Fibroblast of lung (primary cell): ENCODE data around the gene TOGARAM2. TPM values are rescaled to one million over a fixed set of nuclear protein-coding genes. Genes with fewer than 3 reads are reported as not detected.

Experiments used
- DNase-seq, 2 donors: peaks; one replicate each; pipeline versions ENCODE4 v3.0.0 to v3.0.0-alpha.2; 2010; ENCODE audit warnings: low read depth in 2 of 2
- H2AFZ ChIP-seq: 2 replicates; pipeline ENCODE4 v1.5.1; 2012; ENCODE audit warnings: low read length, control low read depth, inconsistent platforms
- H3K27ac ChIP-seq: 2 replicates; pipeline ENCODE4 v1.5.1; 2011; ENCODE audit warnings: low read length, control low read depth; ENCODE audit not compliant: insufficient read depth
- H3K27me3 ChIP-seq: 2 replicates; pipeline ENCODE4 v1.5.1; 2011; ENCODE audit warnings: mild to moderate bottlenecking, low read length; ENCODE audit not compliant: control insufficient read depth, insufficient read depth
- H3K36me3 ChIP-seq: 2 replicates; pipeline ENCODE4 v1.5.1; 2011; ENCODE audit warnings: low read length; ENCODE audit not compliant: control insufficient read depth, insufficient read depth
- H3K4me1 ChIP-seq: 2 replicates; pipeline ENCODE4 v1.5.1; 2011; ENCODE audit warnings: low read length; ENCODE audit not compliant: control insufficient read depth, insufficient read depth; ENCODE audit errors: extremely low read depth
- H3K4me2 ChIP-seq: 2 replicates; pipeline ENCODE4 v1.5.1; 2011; ENCODE audit warnings: low read length, control low read depth; ENCODE audit not compliant: insufficient read depth; ENCODE audit errors: extremely low read depth
- H3K4me3 ChIP-seq, 4 experiments: fragments of 200-600 bp in 1 of 4; sonication (generic) in 1 of 4; replicated peaks in 1 of 4; 2 replicates each; pipeline ENCODE4 v1.5.1; 2011 to 2016; ENCODE audit warnings: low read length in 4 of 4, low read depth in 3 of 4, mild to moderate bottlenecking in 3 of 4, control low read depth in 2 of 4, inconsistent platforms in 1 of 4, mixed read lengths in 1 of 4; ENCODE audit not compliant: insufficient read depth in 1 of 4; ENCODE audit errors: control extremely low read depth in 1 of 4
- H3K79me2 ChIP-seq: 2 replicates; pipeline ENCODE4 v1.5.1; 2012; ENCODE audit warnings: mild to moderate bottlenecking, low read length, inconsistent platforms; ENCODE audit not compliant: control insufficient read depth, insufficient read depth
- H3K9ac ChIP-seq: 2 replicates; pipeline ENCODE4 v1.5.1; 2011; ENCODE audit warnings: mild to moderate bottlenecking, low read length, control low read depth; ENCODE audit not compliant: insufficient read depth
- H3K9me3 ChIP-seq: 2 replicates; pipeline ENCODE4 v1.5.1; 2012; ENCODE audit warnings: low read depth, low read length; ENCODE audit not compliant: control insufficient read depth, insufficient read depth
- H4K20me1 ChIP-seq: 2 replicates; pipeline ENCODE4 v1.5.1; 2011; ENCODE audit warnings: low read length; ENCODE audit not compliant: control insufficient read depth, insufficient read depth; ENCODE audit errors: extremely low read depth
- CTCF ChIP-seq, 2 donors: IDR thresholded peaks in 1 of 2; conservative IDR thresholded peaks in 1 of 2; 1 replicate in 1 of 2; 2 replicates in 1 of 2; pipeline ENCODE4 v1.5.1; 2011 to 2012; ENCODE audit warnings: low read length in 2 of 2, control low read depth in 1 of 2, inconsistent platforms in 1 of 2, low read depth in 1 of 2, mild to moderate bottlenecking in 1 of 2
- EZH2 ChIP-seq: IDR thresholded peaks from 2 replicates; pipeline ENCODE4 v1.5.1; 2012; ENCODE audit warnings: low read length, control low read depth, mild to moderate bottlenecking; ENCODE audit errors: missing control alignments
- polyA plus RNA-seq, 2 donors: library from polyadenylated mRNA; depleted of rRNA in 1 of 2; stranded (reverse) in 1 of 2; unstranded in 1 of 2; fragments of >200 nt; gene quantifications; 2 replicates each; pipeline ENCODE4 v1.2.1, GENCODE V29; 2011 to 2012; ENCODE audit warnings: missing spikeins in 1 of 2
- total RNA-seq: library from RNA; depleted of rRNA; stranded (reverse); fragments of >200 nt; gene quantifications from 2 replicates; pipeline ENCODE4 v1.2.1, GENCODE V29; 2014

Gene TOGARAM2
- total and polyA plus RNA-seq, 2 donors (not counting 1 experiment from before 2014, with no cell fraction given), result 0.15 to 0.33 TPM

- H4K20me1 ChIP-seq, result no peaks in the 10 kb centered on the region
- DNase-seq, result no peak
Measured at GRCh38 chr2:29055601-29056000, 74.5 kb downstream of the TOGARAM2 start.

GRCh38 chr2:29056452-29056851, 75.4 kb downstream of the TOGARAM2 start:
- no peaks in the 10 kb centered on the region for H3K79me2 ChIP-seq
- TF ChIP-seq EZH2, result no peak
- TF ChIP-seq CTCF (conservative IDR thresholded peaks at IDR 0.05 in 1 of 2, IDR thresholded peaks at IDR 0.05 in 1 of 2; ENCODE audit: low read depth in 1 of 2, low read length in 2 of 2), result no peak
- no peak overlapping the region for H2AFZ ChIP-seq

More at GRCh38 chr2:29055601-29056000, 74.5 kb downstream of the TOGARAM2 start:
- no peak overlapping the region for H3K4me3 ChIP-seq
- H3K9me3 ChIP-seq, result no peaks in the 10 kb centered on the region
- H3K4me2 ChIP-seq, result no peak overlapping the region
- H3K79me2 ChIP-seq, result no peaks in the 10 kb centered on the region
- no peak overlapping the region for H3K27ac ChIP-seq
- no peaks in the 10 kb centered on the region for H3K36me3 ChIP-seq
- TF ChIP-seq CTCF (conservative IDR thresholded peaks at IDR 0.05 in 1 of 2, IDR thresholded peaks at IDR 0.05 in 1 of 2; ENCODE audit: low read depth in 1 of 2, low read length in 2 of 2), result no peak
- TF ChIP-seq EZH2, result no peak
- peaks cover 2% of the 10 kb centered on the region for H3K27me3 ChIP-seq
- no peaks in the 10 kb centered on the region for H3K4me1 ChIP-seq
- H3K9ac ChIP-seq, result no peak overlapping the region
- no peak overlapping the region for H2AFZ ChIP-seq

GRCh38 chr2:29057006-29057405, 75.9 kb downstream of the TOGARAM2 start:
- no peaks in the 10 kb centered on the region for H3K79me2 ChIP-seq
- H3K27ac ChIP-seq, result no peak overlapping the region
- H3K27me3 ChIP-seq, result peaks cover 5% of the 10 kb centered on the region
- no peak overlapping the region for H2AFZ ChIP-seq
- H3K9ac ChIP-seq, result no peak overlapping the region
- H3K4me2 ChIP-seq, result no peak overlapping the region
- no peaks in the 10 kb centered on the region for H4K20me1 ChIP-seq
- TF ChIP-seq CTCF (conservative IDR thresholded peaks at IDR 0.05 in 1 of 2, IDR thresholded peaks at IDR 0.05 in 1 of 2; ENCODE audit: low read depth in 1 of 2, low read length in 2 of 2) (no peak), EZH2 (no peak)
- H3K9me3 ChIP-seq, result no peaks in the 10 kb centered on the region
- H3K36me3 ChIP-seq, result no peaks in the 10 kb centered on the region
- no peak for DNase-seq
- H3K4me3 ChIP-seq, result no peak overlapping the region
- no peaks in the 10 kb centered on the region for H3K4me1 ChIP-seq

More at GRCh38 chr2:29056452-29056851, 75.4 kb downstream of the TOGARAM2 start:
- Histone ChIP-seq H3K4me3 (no peak overlapping the region), H3K9me3 (no peaks in the 10 kb centered on the region), H3K4me1 (no peaks in the 10 kb centered on the region), H3K27me3 (peaks cover 2% of the 10 kb centered on the region), H4K20me1 (no peaks in the 10 kb centered on the region), H3K36me3 (no peaks in the 10 kb centered on the region), H3K9ac (no peak overlapping the region), H3K4me2 (no peak overlapping the region), H3K27ac (no peak overlapping the region)
- no peak for DNase-seq
